Lung (tissue), 12 donors: ENCODE results near the gene AP3S1. TPM values are rescaled to one million over a fixed set of nuclear protein-coding genes. Genes with fewer than 3 reads are reported as not detected.

Experiments
- ATAC-seq: fragments of 200-7000 bp; cut with Tn5 transposase; one replicate; pipeline ENCODE4 v1.9.1; 2020; ENCODE audit warnings: moderate number of reproducible peaks; ENCODE audit not compliant: insufficient read depth, low FRiP score
- DNase-seq, 3 donors: peaks; one replicate each; pipeline ENCODE4 v3.0.0-alpha.2; 2013 to 2017
- H3K27ac ChIP-seq, 2 donors: one replicate each; pipeline ENCODE4 v1.5.1; 2013; ENCODE audit warnings: mild to moderate bottlenecking in 2 of 2, moderate library complexity in 2 of 2, control low read depth in 1 of 2, inconsistent platforms in 1 of 2, low read depth in 1 of 2, low read length in 1 of 2
- H3K27me3 ChIP-seq, 3 donors: one replicate each; pipeline ENCODE4 v1.5.1; 2013; ENCODE audit warnings: low read length in 2 of 3; ENCODE audit not compliant: control insufficient read depth in 3 of 3, insufficient read depth in 3 of 3
- H3K36me3 ChIP-seq, 4 donors: one replicate each; pipeline ENCODE4 v1.5.1; 2013; ENCODE audit warnings: low read length in 4 of 4, mild to moderate bottlenecking in 1 of 4, moderate library complexity in 1 of 4; ENCODE audit not compliant: control insufficient read depth in 4 of 4, insufficient read depth in 4 of 4
- H3K4me1 ChIP-seq, 5 donors: one replicate each; pipeline ENCODE4 v1.5.1; 2013; ENCODE audit warnings: low read length in 5 of 5, mild to moderate bottlenecking in 2 of 5, moderate library complexity in 1 of 5; ENCODE audit not compliant: control insufficient read depth in 5 of 5, insufficient read depth in 5 of 5
- H3K4me3 ChIP-seq: one replicate; pipeline ENCODE4 v1.5.1; 2013; ENCODE audit warnings: mild to moderate bottlenecking, control low read depth, moderate library complexity
- H3K9ac ChIP-seq, 2 donors: one replicate each; pipeline ENCODE4 v1.5.1; 2013; ENCODE audit warnings: low read length in 2 of 2, control low read depth in 1 of 2; ENCODE audit not compliant: insufficient read depth in 1 of 2
- H3K9me3 ChIP-seq, 4 donors: one replicate each; pipeline ENCODE4 v1.5.1; 2013; ENCODE audit warnings: low read length in 3 of 4, mild to moderate bottlenecking in 1 of 4, moderate library complexity in 1 of 4; ENCODE audit not compliant: control insufficient read depth in 4 of 4, insufficient read depth in 3 of 4
- CTCF ChIP-seq: IDR thresholded peaks from 2 replicates; pipeline ENCODE4 v1.5.1; 2012; ENCODE audit warnings: mild to moderate bottlenecking; ENCODE audit errors: control extremely low read depth, extremely low read depth
- WGBS, 2 donors: extraction: QIAGEN DNeasy Blood & Tissue Kit; methylation state at CpG; one replicate each; pipeline ENCODE4 v1.1.7; 2013; 5-methylcytosine and 5-hydroxymethylcytosine counted together
- polyA plus RNA-seq, 2 donors: library from polyadenylated mRNA; stranded (reverse); fragments of 200-250 nt; gene quantifications; one replicate each; pipeline ENCODE4 v1.2.1, GENCODE V29; 2013
- total RNA-seq, 2 donors: library from RNA; depleted of rRNA in 1 of 2; stranded (reverse); fragments of >200 nt in 1 of 2; gene quantifications; one replicate each; pipeline ENCODE4 v1.2.1, GENCODE V29; 2014 to 2021
- donor health status: control.
- donor health status: control.
- donor health status: Bipolar disorder and iron deficiency.
- donor health status: healthy.
- donor health status: DM: yes; HTN: yes; CAD: no.

Gene AP3S1
- total and polyA plus RNA-seq, 4 donors: 45.8 to 90.4 (median 54.7) TPM

GRCh38 chr5:115842089-115842935 lies 577 bp downstream of the AP3S1 start:
- Histone ChIP-seq H3K27me3 (no peaks in the 10 kb centered on the region), H3K9ac (peak overlapping the region; percentile 82 to 88), H3K4me1 (peaks cover 6 to 46% (median 19%) of the 10 kb centered on the region in 5 donors), H3K4me3 (peak overlapping the region; percentile 91), H3K9me3 (no peaks in the 10 kb centered on the region), H3K27ac (peak overlapping the region; percentile 94 to 96), H3K36me3 (peaks cover 0 to 2% (median under 1%) of the 10 kb centered on the region in 4 donors)
- TF ChIP-seq CTCF: no peak
- ATAC-seq (peak; percentile 61), DNase-seq (peak in 2 of 3 donors; percentile 63 to 88)
- WGBS, 2 donors: 0% methylated on average over 57 to 68 of the region's 68 CpGs

- no peak overlapping the region for H3K27ac ChIP-seq
- no peaks in the 10 kb centered on the region for H3K27me3 ChIP-seq
- peaks cover 6 to 46% (median 20%) of the 10 kb centered on the region in 5 donors for H3K4me1 ChIP-seq
- no peak for ATAC-seq
- peak overlapping the region; percentile 82 to 88 for H3K9ac ChIP-seq
- DNase-seq: peak in 2 of 3 donors; percentile 31 to 32
- peak overlapping the region; percentile 91 for H3K4me3 ChIP-seq
- TF ChIP-seq CTCF: no peak
- H3K9me3 ChIP-seq: no peaks in the 10 kb centered on the region
- 15 to 18% methylated on average over 3 of the region's 3 CpGs for WGBS, 2 donors
- H3K36me3 ChIP-seq: no peaks in the 10 kb centered on the region
Observed at GRCh38 chr5:115842952-115843351, 1.2 kb downstream of the AP3S1 start.

- no peak for TF ChIP-seq CTCF
- WGBS, 2 donors: 56 to 57% methylated on average over 6 of the region's 6 CpGs
- no peaks in the 10 kb centered on the region for H3K36me3 ChIP-seq
- DNase-seq: no peak
- no peaks in the 10 kb centered on the region for H3K27me3 ChIP-seq
- H3K4me1 ChIP-seq: peaks cover 6 to 44% (median 20%) of the 10 kb centered on the region in 5 donors
- no peak overlapping the region for H3K4me3 ChIP-seq
- H3K9me3 ChIP-seq: no peaks in the 10 kb centered on the region
- ATAC-seq: no peak
- H3K27ac ChIP-seq: no peak overlapping the region
- H3K9ac ChIP-seq: peak overlapping the region in 1 of 2 donors; percentile 88
Observed at GRCh38 chr5:115843444-115844130, 1.9 kb downstream of the AP3S1 start.
